K562 (cell line): ENCODE results near the gene ZC3H8. TPM values are rescaled to one million over a fixed set of nuclear protein-coding genes. Genes with fewer than 3 reads are reported as not detected.

Experiments
- ZNF699 ChIP-seq: fragments of 250-450 bp; sonication (Bioruptor Pico); IDR thresholded peaks from 2 replicates; pipeline ENCODE4 v1.8.0; 2021; ENCODE audit warnings: mild to moderate bottlenecking, moderate library complexity; ENCODE audit not compliant: insufficient replicate concordance
- polyA plus RNA-seq, 8 experiments: library from polyadenylated mRNA; depleted of rRNA in 4 of 8; stranded (reverse) in 5 of 8; unstranded in 3 of 8; fragments of >200 nt; fragmentation: Nextera tagmentation in 2 of 8; fragmentation: Illumina TruSeq in 1 of 8; extraction: Ambion mirVana in 2 of 8; extraction: Trizol in 1 of 8; gene quantifications; 2 replicates each; pipeline versions ENCODE4 v1.2.1 to v1.2.3, GENCODE V29; 2011 to 2014; ENCODE audit warnings: inconsistent platforms in 1 of 8, missing spikeins in 1 of 8
- total RNA-seq, 7 experiments: library from RNA; depleted of rRNA in 6 of 7; stranded (reverse); fragments of >200 nt in 6 of 7; fragmentation: Illumina TruSeq in 2 of 7; extraction: Trizol in 2 of 7; gene quantifications; 2 replicates each; pipeline versions ENCODE4 v1.2.1 to v1.2.3, GENCODE V29; 2011 to 2021; ENCODE audit warnings: low replicate concordance in 1 of 7
- TF ChIP-seq, protein P1 (sequence below), 2 experiments: fragments of 450-650 bp; formaldehyde crosslinking in 1 of 2; IDR thresholded peaks; 2 replicates each; pipeline versions ENCODE4 v1.4.0 to v1.6.1; 2014 to 2020; ENCODE audit warnings: mild to moderate bottlenecking in 2 of 2, borderline replicate concordance in 1 of 2, low read depth in 1 of 2
- TF ChIP-seq, protein P2 (sequence below): sonication (generic); formaldehyde crosslinking; IDR thresholded peaks from 2 replicates; pipeline ENCODE4 v1.8.0; 2022; ENCODE audit warnings: missing genetic modification reagents, mild to moderate bottlenecking, borderline replicate concordance

ZC3H8 gene
- total and polyA plus RNA-seq, 9 of the 15 experiments (the other 6 are each of a cell fraction or from before 2014, with no cell fraction given), result 11.6 to 41.5 (median 27.5) TPM

DNA sequence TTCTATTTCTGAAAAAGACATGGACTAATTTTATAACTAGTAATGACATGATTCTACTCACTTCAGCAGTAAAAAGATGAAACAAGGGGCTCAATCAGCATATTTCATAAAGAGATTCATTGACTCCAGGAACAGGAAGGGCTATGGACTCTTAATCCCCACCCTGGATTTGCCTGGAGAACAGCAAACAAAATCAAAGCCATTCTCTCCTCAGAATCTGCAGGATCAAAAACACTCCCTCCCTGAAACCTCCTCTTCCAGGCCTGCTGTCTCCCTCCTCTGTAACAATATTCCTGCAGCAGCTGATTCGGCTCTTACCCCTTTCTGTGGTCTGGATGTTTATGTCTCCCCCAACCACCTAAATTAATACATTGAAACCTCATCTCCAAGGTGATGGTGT lies 57.0 kb downstream of the ZC3H8 start (continued):
- TF ChIP-seq, protein P1, sequence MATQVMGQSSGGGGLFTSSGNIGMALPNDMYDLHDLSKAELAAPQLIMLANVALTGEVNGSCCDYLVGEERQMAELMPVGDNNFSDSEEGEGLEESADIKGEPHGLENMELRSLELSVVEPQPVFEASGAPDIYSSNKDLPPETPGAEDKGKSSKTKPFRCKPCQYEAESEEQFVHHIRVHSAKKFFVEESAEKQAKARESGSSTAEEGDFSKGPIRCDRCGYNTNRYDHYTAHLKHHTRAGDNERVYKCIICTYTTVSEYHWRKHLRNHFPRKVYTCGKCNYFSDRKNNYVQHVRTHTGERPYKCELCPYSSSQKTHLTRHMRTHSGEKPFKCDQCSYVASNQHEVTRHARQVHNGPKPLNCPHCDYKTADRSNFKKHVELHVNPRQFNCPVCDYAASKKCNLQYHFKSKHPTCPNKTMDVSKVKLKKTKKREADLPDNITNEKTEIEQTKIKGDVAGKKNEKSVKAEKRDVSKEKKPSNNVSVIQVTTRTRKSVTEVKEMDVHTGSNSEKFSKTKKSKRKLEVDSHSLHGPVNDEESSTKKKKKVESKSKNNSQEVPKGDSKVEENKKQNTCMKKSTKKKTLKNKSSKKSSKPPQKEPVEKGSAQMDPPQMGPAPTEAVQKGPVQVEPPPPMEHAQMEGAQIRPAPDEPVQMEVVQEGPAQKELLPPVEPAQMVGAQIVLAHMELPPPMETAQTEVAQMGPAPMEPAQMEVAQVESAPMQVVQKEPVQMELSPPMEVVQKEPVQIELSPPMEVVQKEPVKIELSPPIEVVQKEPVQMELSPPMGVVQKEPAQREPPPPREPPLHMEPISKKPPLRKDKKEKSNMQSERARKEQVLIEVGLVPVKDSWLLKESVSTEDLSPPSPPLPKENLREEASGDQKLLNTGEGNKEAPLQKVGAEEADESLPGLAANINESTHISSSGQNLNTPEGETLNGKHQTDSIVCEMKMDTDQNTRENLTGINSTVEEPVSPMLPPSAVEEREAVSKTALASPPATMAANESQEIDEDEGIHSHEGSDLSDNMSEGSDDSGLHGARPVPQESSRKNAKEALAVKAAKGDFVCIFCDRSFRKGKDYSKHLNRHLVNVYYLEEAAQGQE (IDR thresholded peaks at IDR 0.05; ENCODE audit: borderline replicate concordance), result no peak
- TF ChIP-seq, protein P1 (CRISPR knock-in tag; IDR thresholded peaks at IDR 0.05; ENCODE audit: low read depth), result no peak
- TF ChIP-seq ZNF699 (CRISPR knock-in tag), result no peak
- TF ChIP-seq, protein P2, sequence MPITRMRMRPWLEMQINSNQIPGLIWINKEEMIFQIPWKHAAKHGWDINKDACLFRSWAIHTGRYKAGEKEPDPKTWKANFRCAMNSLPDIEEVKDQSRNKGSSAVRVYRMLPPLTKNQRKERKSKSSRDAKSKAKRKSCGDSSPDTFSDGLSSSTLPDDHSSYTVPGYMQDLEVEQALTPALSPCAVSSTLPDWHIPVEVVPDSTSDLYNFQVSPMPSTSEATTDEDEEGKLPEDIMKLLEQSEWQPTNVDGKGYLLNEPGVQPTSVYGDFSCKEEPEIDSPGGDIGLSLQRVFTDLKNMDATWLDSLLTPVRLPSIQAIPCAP, result no peak
- TF ChIP-seq, all 486 proteins: peak for 0
